Measurements from ENCODE around the gene PEG3. TPM values are rescaled to one million over a fixed set of nuclear protein-coding genes. Genes with fewer than 3 reads are reported as not detected.

PEG3 gene
- total RNA-seq (2022) (not detected in 2 replicates), Bru-seq, nascent RNA (percentile 9 among the genes with signal in this experiment), BruChase-seq, experiment 1, labeled RNA remaining after a 6-hour chase (not detected), BruChase-seq, experiment 2, labeled RNA remaining after a 2-hour chase (percentile 9 among the genes with signal in this experiment)
- long read RNA-seq, result 0 reads

DNA sequence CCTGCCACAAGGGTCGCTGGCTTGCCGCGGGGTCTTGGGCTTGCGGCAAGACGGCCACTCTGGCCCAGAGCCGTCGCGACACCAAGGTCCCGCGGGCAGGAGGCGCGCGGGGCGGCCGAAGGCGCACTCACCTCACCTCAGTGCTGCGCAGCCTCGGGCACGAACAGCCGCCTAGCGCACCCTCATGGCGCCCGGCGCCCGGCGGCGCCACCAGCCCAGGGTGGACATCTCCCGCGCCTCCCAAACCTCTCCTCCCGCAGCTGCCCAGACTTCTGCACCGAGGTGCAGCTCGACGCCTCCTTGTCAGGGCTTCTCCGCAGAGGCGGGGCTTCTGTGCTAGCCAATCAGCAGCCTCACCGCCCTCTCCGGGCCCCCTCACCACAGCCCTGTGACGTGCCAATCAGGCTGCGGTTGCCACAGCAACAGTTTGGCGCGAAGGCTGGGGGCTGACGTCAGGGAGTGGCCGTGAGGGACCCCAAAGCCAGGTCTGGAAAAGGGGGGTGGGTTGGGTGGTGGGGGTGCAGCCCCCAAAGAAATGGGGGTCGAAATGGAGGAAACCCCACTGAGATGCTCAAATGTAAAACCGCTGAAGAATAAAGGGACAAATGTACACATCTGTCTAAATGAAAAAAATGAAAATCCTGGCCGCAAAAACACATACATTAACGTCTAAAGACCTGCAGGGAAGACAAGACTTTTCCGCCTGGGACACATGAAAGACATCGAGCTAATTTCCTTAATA, at the start of gene PEG3, which contains the start of gene ZIM2:
Gene PEG3 (minus strand): TSS at position 276 of the 742 bp plus-strand sequence. CDS start 16,071 bp downstream, outside the sequence.
Gene ZIM2 (minus strand): TSS at position 276 of the 742 bp plus-strand sequence. CDS start 16,449 bp downstream, outside the sequence.
- no peaks in the 10 kb centered on the region for H3K4me1 Mint-ChIP-seq (ENCODE audit: insufficient read depth, unreplicated experiment)
- H3K36me3 Mint-ChIP-seq (ENCODE audit: insufficient read depth, unreplicated experiment), result no peaks in the 10 kb centered on the region
- no peaks in the 10 kb centered on the region for H3K27me3 Mint-ChIP-seq (ENCODE audit: insufficient read depth, unreplicated experiment)
- H3K27ac Mint-ChIP-seq (ENCODE audit: low read depth, unreplicated experiment), result no peak within 1 kb of the TSS
- BruUV-seq (replicated peaks), result no TSS peak
- intact Hi-C loops (cut with micrococcal nuclease), result no loop called here
- H3K9me3 Mint-ChIP-seq (ENCODE audit: unreplicated experiment), result peaks cover 25% of the 10 kb centered on the region
- TF ChIP-seq, protein P1, sequence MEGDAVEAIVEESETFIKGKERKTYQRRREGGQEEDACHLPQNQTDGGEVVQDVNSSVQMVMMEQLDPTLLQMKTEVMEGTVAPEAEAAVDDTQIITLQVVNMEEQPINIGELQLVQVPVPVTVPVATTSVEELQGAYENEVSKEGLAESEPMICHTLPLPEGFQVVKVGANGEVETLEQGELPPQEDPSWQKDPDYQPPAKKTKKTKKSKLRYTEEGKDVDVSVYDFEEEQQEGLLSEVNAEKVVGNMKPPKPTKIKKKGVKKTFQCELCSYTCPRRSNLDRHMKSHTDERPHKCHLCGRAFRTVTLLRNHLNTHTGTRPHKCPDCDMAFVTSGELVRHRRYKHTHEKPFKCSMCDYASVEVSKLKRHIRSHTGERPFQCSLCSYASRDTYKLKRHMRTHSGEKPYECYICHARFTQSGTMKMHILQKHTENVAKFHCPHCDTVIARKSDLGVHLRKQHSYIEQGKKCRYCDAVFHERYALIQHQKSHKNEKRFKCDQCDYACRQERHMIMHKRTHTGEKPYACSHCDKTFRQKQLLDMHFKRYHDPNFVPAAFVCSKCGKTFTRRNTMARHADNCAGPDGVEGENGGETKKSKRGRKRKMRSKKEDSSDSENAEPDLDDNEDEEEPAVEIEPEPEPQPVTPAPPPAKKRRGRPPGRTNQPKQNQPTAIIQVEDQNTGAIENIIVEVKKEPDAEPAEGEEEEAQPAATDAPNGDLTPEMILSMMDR (IDR thresholded peaks at IDR 0.05; ENCODE audit: unreplicated experiment), result no peak
- POLR2A ChIA-PET, result no interaction called here
- no peak for DNase-seq (ENCODE audit: unreplicated experiment)
- CTCF ChIA-PET, result interaction anchor here (0.6 to 0.7 kb wide), 2 partner anchors 14 to 1062 kb away, joined by 3 read pairs; no protein-coding TSS in a partner anchor
- H3K4me3 Mint-ChIP-seq (ENCODE audit: unreplicated experiment), result no peak within 1 kb of the TSS

DNA sequence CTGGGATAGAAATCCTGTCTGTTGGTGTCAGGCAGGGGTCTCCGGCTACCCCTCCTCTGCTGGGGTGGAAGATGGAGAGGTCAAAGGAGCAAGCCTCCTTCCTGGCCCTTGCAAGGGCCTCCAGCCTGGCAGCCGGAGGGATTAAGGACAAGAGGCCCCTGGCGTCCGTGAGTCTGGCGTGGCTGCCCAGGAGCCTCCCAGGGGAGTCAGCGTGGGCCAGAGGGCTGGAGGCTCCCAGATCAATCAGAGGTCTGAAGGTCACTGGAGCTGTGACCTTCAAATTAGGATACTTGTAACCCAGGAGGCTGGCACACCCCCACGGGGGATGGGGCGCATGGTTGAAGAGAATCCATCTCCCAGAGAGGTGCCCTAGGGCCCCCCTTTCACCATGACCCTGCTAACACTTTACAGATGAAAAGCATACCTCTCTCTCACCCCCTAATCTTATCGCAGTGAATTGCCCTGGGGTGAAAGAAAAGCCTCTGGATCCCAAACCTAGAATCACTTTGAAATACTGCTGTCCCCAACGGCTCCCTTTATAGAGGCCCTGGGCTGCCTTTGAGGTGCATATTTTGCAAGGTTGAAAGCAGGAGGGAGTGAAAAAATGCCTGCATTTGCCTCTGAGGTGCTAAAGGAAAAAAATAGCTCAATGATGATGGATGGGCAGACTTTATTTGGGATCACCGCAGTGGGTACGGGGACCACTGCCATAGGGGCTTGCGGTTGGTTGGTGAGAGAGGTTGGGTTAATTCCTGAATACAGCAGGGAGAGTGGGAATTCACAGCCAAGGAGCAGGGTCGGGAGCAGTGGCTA, 44.9 kb upstream of the PEG3 start:
- no peak for DNase-seq (ENCODE audit: unreplicated experiment)
- peaks cover 38% of the 10 kb centered on the region for H3K9me3 Mint-ChIP-seq (ENCODE audit: unreplicated experiment)
- no peaks in the 10 kb centered on the region for H3K36me3 Mint-ChIP-seq (ENCODE audit: insufficient read depth, unreplicated experiment)
- ChIA-PET POLR2A (no interaction called here), CTCF (no interaction called here)
- TF ChIP-seq, protein P1 (IDR thresholded peaks at IDR 0.05; ENCODE audit: unreplicated experiment), result no peak
- no peak overlapping the region for H3K27ac Mint-ChIP-seq (ENCODE audit: low read depth, unreplicated experiment)
- no peak overlapping the region for H3K4me3 Mint-ChIP-seq (ENCODE audit: unreplicated experiment)
- no peaks in the 10 kb centered on the region for H3K27me3 Mint-ChIP-seq (ENCODE audit: insufficient read depth, unreplicated experiment)
- no TSS peak for BruUV-seq (replicated peaks)
- H3K4me1 Mint-ChIP-seq (ENCODE audit: insufficient read depth, unreplicated experiment), result no peaks in the 10 kb centered on the region
- intact Hi-C loops (cut with micrococcal nuclease), result no loop called here

DNA sequence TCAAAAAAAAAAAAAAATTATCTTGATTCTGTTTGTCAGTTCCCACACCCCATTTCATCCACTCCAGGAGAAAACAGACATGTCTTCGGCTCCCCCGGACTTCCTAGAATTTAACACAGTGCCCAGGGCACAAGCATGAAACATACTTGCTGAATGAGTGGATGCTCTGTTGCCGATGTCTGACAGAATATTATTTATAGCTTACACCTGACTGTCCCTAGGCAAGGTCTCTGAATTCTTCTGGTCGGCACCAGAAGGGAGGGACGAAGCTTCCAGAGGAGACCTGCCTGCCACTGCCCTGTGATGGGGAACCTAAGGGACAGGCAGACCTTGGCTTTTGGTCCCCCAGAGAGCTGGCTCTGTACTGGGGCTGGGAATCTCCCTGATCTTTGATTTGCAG, 43.9 kb upstream of the PEG3 start:
- Mint-ChIP-seq H3K4me3 (ENCODE audit: unreplicated experiment) (no peak overlapping the region), H3K4me1 (ENCODE audit: insufficient read depth, unreplicated experiment) (no peaks in the 10 kb centered on the region), H3K27ac (ENCODE audit: low read depth, unreplicated experiment) (no peak overlapping the region), H3K36me3 (ENCODE audit: insufficient read depth, unreplicated experiment) (no peaks in the 10 kb centered on the region), H3K27me3 (ENCODE audit: insufficient read depth, unreplicated experiment) (no peaks in the 10 kb centered on the region), H3K9me3 (ENCODE audit: unreplicated experiment) (peaks cover 33% of the 10 kb centered on the region)
- CTCF ChIA-PET, result no interaction called here
- BruUV-seq (replicated peaks), result no TSS peak
- intact Hi-C loops (cut with micrococcal nuclease), result no loop called here
- TF ChIP-seq, protein P1 (IDR thresholded peaks at IDR 0.05; ENCODE audit: unreplicated experiment), result no peak
- no peak for DNase-seq (ENCODE audit: unreplicated experiment)
- POLR2A ChIA-PET, result no interaction called here

DNA sequence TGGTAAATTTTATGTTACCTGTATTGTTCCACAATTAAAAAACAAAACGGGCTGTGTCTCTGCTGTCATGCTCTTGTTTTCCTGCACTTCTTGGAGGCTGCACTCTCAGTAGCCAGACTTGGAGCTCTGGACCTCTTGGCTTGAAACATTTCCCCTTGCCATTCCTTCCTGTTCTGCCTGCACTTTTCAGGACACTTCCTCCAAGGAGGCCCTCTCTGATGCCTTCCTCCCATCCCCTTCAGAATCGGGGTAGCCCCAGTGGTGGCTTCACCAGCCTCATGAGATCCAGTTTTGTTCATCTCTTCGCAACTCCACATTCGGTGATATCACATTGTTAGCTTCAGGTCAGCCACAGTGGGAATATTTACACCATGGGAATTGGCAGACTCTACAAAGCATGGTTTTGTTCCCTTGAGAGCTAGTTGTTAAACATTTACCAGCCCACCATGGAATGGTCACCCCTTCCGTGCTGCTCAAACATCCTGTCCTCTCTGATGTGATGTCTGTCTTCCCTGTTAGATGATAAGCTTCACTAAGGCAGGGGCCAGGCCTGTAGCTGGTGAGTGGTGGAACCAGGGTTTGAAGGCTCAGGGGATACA, 40.2 kb upstream of the PEG3 start:
- H3K27me3 Mint-ChIP-seq (ENCODE audit: insufficient read depth, unreplicated experiment), result no peaks in the 10 kb centered on the region
- DNase-seq (ENCODE audit: unreplicated experiment), result no peak
- CTCF ChIA-PET, result no interaction called here
- intact Hi-C loops (cut with micrococcal nuclease), result no loop called here
- TF ChIP-seq, protein P1 (IDR thresholded peaks at IDR 0.05; ENCODE audit: unreplicated experiment), result no peak
- H3K4me1 Mint-ChIP-seq (ENCODE audit: insufficient read depth, unreplicated experiment), result no peaks in the 10 kb centered on the region
- H3K27ac Mint-ChIP-seq (ENCODE audit: low read depth, unreplicated experiment), result no peak overlapping the region
- H3K4me3 Mint-ChIP-seq (ENCODE audit: unreplicated experiment), result no peak overlapping the region
- H3K36me3 Mint-ChIP-seq (ENCODE audit: insufficient read depth, unreplicated experiment), result no peaks in the 10 kb centered on the region
- no TSS peak for BruUV-seq (replicated peaks)
- H3K9me3 Mint-ChIP-seq (ENCODE audit: unreplicated experiment), result peaks cover 26% of the 10 kb centered on the region
- POLR2A ChIA-PET, result no interaction called here

Data from MCF 10A (cell line).